Brain microvascular endothelial cell (primary cell): ENCODE data around the gene WDR27.

ENCODE experiments used
- DNase-seq: peaks from one replicate; pipeline ENCODE4 v3.0.0-alpha.2; 2020
- H3K27ac ChIP-seq: fragments of 250-450 bp; sonication (Bioruptor Pico); 2 replicates; pipeline ENCODE4 v1.5.1; 2020; ENCODE audit warnings: mild to moderate bottlenecking, moderate library complexity
- H3K27me3 ChIP-seq: fragments of 250-450 bp; sonication (Bioruptor Pico); replicated peaks from 2 replicates; pipeline ENCODE4 v1.5.1; 2020; ENCODE audit warnings: mild to moderate bottlenecking
- H3K36me3 ChIP-seq: fragments of 250-450 bp; sonication (Bioruptor Pico); replicated peaks from 2 replicates; pipeline ENCODE4 v1.5.1; 2020; ENCODE audit warnings: mild to moderate bottlenecking
- H3K4me3 ChIP-seq: 2 replicates; pipeline ENCODE4 v1.5.1; 2011; ENCODE audit warnings: low read depth, mild to moderate bottlenecking, control low read depth, low read length, moderate library complexity
- CTCF ChIP-seq: IDR thresholded peaks from 2 replicates; pipeline ENCODE4 v1.5.1; 2011; ENCODE audit warnings: low read depth, mild to moderate bottlenecking, moderate library complexity, low read length, control low read depth, inconsistent platforms; ENCODE audit errors: missing control alignments
- in situ Hi-C: cut with HindIII; loops from 2 replicates; pipeline ENCODE4 v1.10.0; 2017; ENCODE audit warnings: low sequenced_read_pairs, low pct_ligation_motif_present

WDR27 gene

GRCh38 chr6:169652896-169653295, 48.9 kb downstream of the WDR27 start:
- Histone ChIP-seq H3K36me3 (peaks cover 4% of the 10 kb centered on the region), H3K27ac (no peak overlapping the region), H3K27me3 (no peaks in the 10 kb centered on the region), H3K4me3 (no peak overlapping the region)
- no peak for DNase-seq
- no peak for TF ChIP-seq CTCF
- in situ Hi-C loops, result no loop called here

DNA sequence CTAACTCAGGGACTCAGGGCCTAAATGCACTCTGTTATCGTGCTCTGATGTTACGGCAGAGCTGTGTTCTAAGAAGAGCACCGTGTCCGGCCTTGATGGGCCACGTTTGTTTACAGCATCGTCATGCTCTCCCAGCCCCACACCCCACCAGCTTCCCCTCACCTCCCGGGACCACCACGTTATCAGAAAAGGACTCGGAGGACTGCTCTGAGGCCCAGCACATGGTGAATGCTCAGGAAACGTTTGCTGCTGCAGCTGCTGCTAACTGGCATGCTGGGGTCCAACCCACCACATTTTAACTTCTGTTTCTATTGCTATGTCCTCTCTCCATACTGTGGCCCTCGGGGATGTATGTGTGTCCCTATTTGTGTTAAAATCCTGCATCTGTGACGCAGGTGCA, 50.3 kb downstream of the WDR27 start:
- TF ChIP-seq CTCF, result no peak
- no peak for DNase-seq
- Histone ChIP-seq H3K4me3 (no peak overlapping the region), H3K27ac (no peak overlapping the region), H3K36me3 (peaks cover 4% of the 10 kb centered on the region), H3K27me3 (no peaks in the 10 kb centered on the region)
- in situ Hi-C loops, result no loop called here

DNA sequence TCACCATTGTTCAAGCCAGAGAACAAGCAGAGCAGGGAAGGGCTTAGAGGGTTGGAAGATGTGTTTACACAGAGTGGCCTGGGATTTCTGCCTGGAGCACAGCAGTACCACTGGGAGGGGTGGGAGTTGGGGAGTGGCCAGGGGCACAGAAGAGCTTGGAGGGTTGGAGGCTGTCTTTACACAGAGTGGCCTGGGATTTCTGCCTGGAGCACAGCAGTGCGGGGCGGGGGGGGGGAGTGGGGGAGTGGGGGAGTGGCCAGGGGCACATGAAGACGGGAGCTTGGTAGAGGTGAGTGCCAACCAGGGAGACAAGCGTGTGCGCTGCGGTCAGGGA, 50.9 kb downstream of the WDR27 start:
- no peak overlapping the region for H3K4me3 ChIP-seq
- TF ChIP-seq CTCF, result no peak
- in situ Hi-C loops, result no loop called here
- DNase-seq, result no peak
- no peaks in the 10 kb centered on the region for H3K27me3 ChIP-seq
- no peak overlapping the region for H3K27ac ChIP-seq
- no peaks in the 10 kb centered on the region for H3K36me3 ChIP-seq

- TF ChIP-seq CTCF, result no peak
- Histone ChIP-seq H3K27me3 (no peaks in the 10 kb centered on the region), H3K36me3 (no peaks in the 10 kb centered on the region), H3K27ac (no peak overlapping the region), H3K4me3 (no peak overlapping the region)
- no peak for DNase-seq
- in situ Hi-C loops, result no loop called here
Measured at GRCh38 chr6:169650241-169650958, 51.4 kb downstream of the WDR27 start.

GRCh38 chr6:169648617-169649016, 53.2 kb downstream of the WDR27 start:
- no peak for DNase-seq
- no peak for TF ChIP-seq CTCF
- Histone ChIP-seq H3K27me3 (no peaks in the 10 kb centered on the region), H3K4me3 (no peak overlapping the region), H3K36me3 (no peaks in the 10 kb centered on the region), H3K27ac (no peak overlapping the region)
- in situ Hi-C loops, result no loop called here

- no peak overlapping the region for H3K27ac ChIP-seq
- DNase-seq, result no peak
- in situ Hi-C loops, result no loop called here
- H3K27me3 ChIP-seq, result no peaks in the 10 kb centered on the region
- no peak for TF ChIP-seq CTCF
- no peaks in the 10 kb centered on the region for H3K36me3 ChIP-seq
- H3K4me3 ChIP-seq, result no peak overlapping the region
Measured at GRCh38 chr6:169648092-169648491, 53.7 kb downstream of the WDR27 start.
